Breast epithelium (tissue), 4 donors: ENCODE results near the gene PGM2. TPM values are rescaled to one million over a fixed set of nuclear protein-coding genes. Genes with fewer than 3 reads are reported as not detected.

Source experiments
- DNase-seq, 2 donors: peaks; one replicate each; pipeline ENCODE4 v3.0.0-alpha.2; 2019; ENCODE audit warnings: low spot score in 2 of 2
- H3K27ac ChIP-seq, 2 donors: fragments of 200-600 bp; sonication (generic) in 1 of 2; one replicate each; pipeline ENCODE4 v1.5.1; 2016 to 2019; ENCODE audit warnings: mild to moderate bottlenecking in 1 of 2
- H3K27me3 ChIP-seq, 2 donors: fragments of 200-600 bp; sonication (generic) in 1 of 2; one replicate each; pipeline versions ENCODE4 v1.5.1 to v1.6.0; 2017 to 2019; ENCODE audit warnings: control low read depth in 1 of 2, mild to moderate bottlenecking in 1 of 2
- H3K36me3 ChIP-seq: fragments of 200-600 bp; one replicate; pipeline ENCODE4 v1.5.1; 2019
- H3K4me1 ChIP-seq, 2 donors: fragments of 200-600 bp; sonication (generic); one replicate each; pipeline ENCODE4 v1.5.1; 2016 to 2019; ENCODE audit warnings: control low read depth in 1 of 2
- H3K4me3 ChIP-seq, 3 donors: fragments of 200-600 bp; sonication (generic); 1 replicate in 2 of 3; 2 replicates in 1 of 3; pipeline ENCODE4 v1.5.1; 2016 to 2019; ENCODE audit warnings: mild to moderate bottlenecking in 3 of 3, moderate library complexity in 2 of 3
- H3K9me3 ChIP-seq, 2 donors: fragments of 200-600 bp; sonication (generic) in 1 of 2; one replicate each; pipeline ENCODE4 v1.5.1; 2016 to 2019; ENCODE audit warnings: control low read depth in 1 of 2
- POLR2A ChIP-seq: fragments of 450-650 bp; IDR thresholded peaks from one replicate; pipeline ENCODE4 v1.6.1; 2016; ENCODE audit warnings: antibody characterized with exemption, mild to moderate bottlenecking, moderate library complexity
- POLR2AphosphoS5 ChIP-seq, 3 donors: sonication (generic); formaldehyde crosslinking; IDR thresholded peaks; one replicate each; pipeline ENCODE4 v1.6.1; 2017; ENCODE audit warnings: antibody characterized with exemption in 3 of 3
- intact Hi-C: fragments of 100-400 bp; cut with DNase I; formaldehyde crosslinking; loops from one replicate; pipeline ENCODE4 v1.15.1; 2023; ENCODE audit warnings: low total_unique reads
- total RNA-seq, 3 donors: library from RNA; depleted of rRNA; stranded (reverse); fragments of >200 nt; gene quantifications; one replicate each; pipeline ENCODE4 v1.1.0, GENCODE V29; 2016
- TF ChIP-seq, protein P1 (sequence below), 3 donors: fragments of 450-650 bp; IDR thresholded peaks; one replicate each; pipeline ENCODE4 v1.5.1; 2016 to 2017; ENCODE audit warnings: antibody characterized with exemption in 3 of 3, mild to moderate bottlenecking in 3 of 3, moderate library complexity in 3 of 3

PGM2 gene
- total RNA-seq, 3 donors from 2014 or later: 11.0 to 26.2 (median 21.3) TPM

DNA sequence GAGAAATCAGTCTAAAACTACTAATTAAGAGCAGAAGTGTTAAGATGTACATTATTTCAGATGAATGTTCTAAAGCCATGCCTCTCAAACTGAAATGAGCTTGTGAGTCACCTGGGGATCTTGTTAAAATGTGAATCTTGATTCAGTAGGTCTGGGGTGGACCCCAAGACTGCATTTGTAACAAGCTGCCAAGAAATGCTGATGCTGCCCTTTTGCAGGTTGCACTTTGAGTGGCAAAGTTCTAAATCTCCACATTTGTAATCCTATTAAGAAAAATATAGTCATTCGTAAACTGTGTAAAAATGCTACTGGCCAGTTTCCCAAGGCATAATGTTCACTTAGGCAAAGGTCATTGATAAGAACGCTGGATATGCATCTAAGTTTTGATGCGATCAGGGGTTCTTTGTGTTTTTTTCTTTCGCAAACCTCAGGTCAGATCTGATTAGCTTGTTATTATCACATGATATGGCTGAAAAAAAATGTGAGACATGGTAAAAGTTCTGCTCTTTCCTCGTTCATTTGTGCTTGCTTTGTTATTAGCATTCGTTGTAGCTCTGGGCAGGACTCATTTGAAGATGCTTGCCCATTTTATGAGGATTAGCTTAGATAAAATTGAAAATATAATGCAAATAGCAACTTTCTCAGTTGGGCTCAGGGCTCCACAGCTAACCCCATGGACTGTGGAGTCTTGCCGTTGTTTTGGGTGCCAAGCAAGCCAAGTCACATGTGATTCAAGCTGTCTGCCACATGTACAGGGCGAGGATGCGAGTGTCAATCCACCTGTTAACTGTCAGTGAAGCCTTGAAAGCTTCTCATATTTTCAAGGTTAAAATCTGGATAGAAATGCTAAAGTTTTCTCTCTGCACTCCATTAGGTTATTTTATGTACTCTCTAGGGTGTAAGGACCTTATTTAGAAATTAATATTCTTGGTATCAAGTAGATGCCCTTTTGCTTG, 76.5 kb downstream of the PGM2 start:
- H3K4me3 ChIP-seq: no peak overlapping the region
- no peaks in the 10 kb centered on the region for H3K36me3 ChIP-seq
- DNase-seq: no peak
- no peak overlapping the region for H3K27ac ChIP-seq
- H3K4me1 ChIP-seq: no peaks in the 10 kb centered on the region
- TF ChIP-seq POLR2A: no peak
- TF ChIP-seq POLR2AphosphoS5 (IDR thresholded peaks at IDR 0.05): no peak
- TF ChIP-seq, protein P1, sequence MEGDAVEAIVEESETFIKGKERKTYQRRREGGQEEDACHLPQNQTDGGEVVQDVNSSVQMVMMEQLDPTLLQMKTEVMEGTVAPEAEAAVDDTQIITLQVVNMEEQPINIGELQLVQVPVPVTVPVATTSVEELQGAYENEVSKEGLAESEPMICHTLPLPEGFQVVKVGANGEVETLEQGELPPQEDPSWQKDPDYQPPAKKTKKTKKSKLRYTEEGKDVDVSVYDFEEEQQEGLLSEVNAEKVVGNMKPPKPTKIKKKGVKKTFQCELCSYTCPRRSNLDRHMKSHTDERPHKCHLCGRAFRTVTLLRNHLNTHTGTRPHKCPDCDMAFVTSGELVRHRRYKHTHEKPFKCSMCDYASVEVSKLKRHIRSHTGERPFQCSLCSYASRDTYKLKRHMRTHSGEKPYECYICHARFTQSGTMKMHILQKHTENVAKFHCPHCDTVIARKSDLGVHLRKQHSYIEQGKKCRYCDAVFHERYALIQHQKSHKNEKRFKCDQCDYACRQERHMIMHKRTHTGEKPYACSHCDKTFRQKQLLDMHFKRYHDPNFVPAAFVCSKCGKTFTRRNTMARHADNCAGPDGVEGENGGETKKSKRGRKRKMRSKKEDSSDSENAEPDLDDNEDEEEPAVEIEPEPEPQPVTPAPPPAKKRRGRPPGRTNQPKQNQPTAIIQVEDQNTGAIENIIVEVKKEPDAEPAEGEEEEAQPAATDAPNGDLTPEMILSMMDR (IDR thresholded peaks at IDR 0.05): no peak
- intact Hi-C loops: loop anchor here (2.0 kb wide), 1 partner anchor 52 kb away; no protein-coding TSS in a partner anchor
- no peaks in the 10 kb centered on the region for H3K9me3 ChIP-seq
- no peaks in the 10 kb centered on the region for H3K27me3 ChIP-seq

DNA sequence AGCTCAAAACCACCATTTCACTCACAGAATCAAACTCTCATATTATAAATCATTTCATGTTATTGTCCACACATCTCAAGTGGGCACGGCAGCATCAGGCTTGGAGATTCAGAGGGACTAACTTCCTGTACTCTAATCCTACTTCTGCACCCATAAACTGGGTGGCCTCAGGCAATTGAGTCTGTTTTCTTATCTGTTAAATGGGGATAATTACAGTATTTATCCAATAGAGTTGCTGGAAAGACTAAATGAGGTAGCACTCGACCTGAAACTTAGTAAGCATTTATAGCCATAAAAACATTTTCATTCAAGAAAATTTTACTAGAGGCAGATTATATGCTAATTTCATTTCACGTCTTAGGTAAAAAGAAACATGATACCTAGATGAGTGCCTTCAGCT, 77.4 kb downstream of the PGM2 start:
- intact Hi-C loops: loop anchor here (2.0 kb wide), 1 partner anchor 51 kb away; no protein-coding TSS in a partner anchor
- H3K4me1 ChIP-seq: no peaks in the 10 kb centered on the region
- DNase-seq: no peak

DNA sequence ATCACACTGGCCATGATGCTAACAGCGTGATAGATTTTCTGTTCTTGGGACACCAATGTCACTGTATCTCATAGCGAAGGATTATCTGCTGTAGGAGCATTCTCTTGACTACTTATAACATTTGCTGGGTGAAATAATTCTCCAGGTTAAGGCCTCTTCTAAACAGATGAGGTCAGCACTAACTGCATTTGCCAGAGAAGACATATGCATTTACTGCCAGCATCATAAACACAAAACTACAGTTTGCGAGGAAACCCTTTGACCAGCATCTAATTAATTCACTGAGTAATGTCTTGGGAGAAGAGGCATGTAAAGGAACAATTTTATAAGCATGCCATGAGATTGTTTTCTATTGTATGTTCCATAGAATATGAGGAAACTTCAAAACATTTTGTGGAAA, 78.3 kb downstream of the PGM2 start:
- H3K4me1 ChIP-seq: no peaks in the 10 kb centered on the region
- no peaks in the 10 kb centered on the region for H3K36me3 ChIP-seq
- intact Hi-C loops: no loop called here
- no peak for DNase-seq
- no peak overlapping the region for H3K27ac ChIP-seq
- H3K4me3 ChIP-seq: no peak overlapping the region
- H3K9me3 ChIP-seq: no peaks in the 10 kb centered on the region
- TF ChIP-seq, protein P1 (IDR thresholded peaks at IDR 0.05): no peak
- TF ChIP-seq POLR2AphosphoS5 (IDR thresholded peaks at IDR 0.05): no peak
- no peak for TF ChIP-seq POLR2A
- no peaks in the 10 kb centered on the region for H3K27me3 ChIP-seq

More for the DNA sequence above, 77.4 kb downstream of the PGM2 start:
- Histone ChIP-seq H3K4me3 (no peak overlapping the region), H3K36me3 (no peaks in the 10 kb centered on the region), H3K27me3 (no peaks in the 10 kb centered on the region), H3K9me3 (no peaks in the 10 kb centered on the region), H3K27ac (no peak overlapping the region)
- no peak for TF ChIP-seq POLR2AphosphoS5 (IDR thresholded peaks at IDR 0.05)

DNA sequence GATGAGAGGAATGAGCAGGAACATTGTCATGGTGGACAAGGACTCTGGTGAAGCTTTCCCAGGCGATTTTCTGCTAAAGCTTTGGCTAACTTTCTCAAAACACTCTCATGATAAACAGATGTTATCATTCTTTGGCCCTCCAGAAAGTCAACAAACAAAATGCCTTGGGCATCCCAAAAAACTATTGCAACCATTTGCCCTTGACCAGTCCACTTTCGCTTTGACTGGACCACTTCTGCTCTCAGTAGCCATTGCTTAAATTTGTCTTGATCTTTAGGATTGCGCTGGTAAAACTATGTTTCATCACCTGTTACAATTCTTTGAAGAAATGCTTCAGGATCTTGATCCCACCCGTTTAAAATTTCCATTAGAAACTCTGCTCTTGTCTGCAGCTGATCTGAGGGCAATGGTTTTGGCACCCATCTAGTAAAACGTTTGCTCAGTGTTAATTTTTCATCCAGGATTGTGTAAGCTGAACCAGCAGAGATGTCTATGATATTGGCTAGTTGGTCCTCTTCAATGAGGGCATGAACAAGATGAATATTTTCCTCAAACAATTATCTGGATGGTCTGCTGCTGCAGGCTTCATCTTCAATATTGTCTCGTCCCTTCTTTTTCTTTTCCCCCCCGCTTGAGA, 79.2 kb downstream of the PGM2 start:
- intact Hi-C loops: no loop called here

DNA sequence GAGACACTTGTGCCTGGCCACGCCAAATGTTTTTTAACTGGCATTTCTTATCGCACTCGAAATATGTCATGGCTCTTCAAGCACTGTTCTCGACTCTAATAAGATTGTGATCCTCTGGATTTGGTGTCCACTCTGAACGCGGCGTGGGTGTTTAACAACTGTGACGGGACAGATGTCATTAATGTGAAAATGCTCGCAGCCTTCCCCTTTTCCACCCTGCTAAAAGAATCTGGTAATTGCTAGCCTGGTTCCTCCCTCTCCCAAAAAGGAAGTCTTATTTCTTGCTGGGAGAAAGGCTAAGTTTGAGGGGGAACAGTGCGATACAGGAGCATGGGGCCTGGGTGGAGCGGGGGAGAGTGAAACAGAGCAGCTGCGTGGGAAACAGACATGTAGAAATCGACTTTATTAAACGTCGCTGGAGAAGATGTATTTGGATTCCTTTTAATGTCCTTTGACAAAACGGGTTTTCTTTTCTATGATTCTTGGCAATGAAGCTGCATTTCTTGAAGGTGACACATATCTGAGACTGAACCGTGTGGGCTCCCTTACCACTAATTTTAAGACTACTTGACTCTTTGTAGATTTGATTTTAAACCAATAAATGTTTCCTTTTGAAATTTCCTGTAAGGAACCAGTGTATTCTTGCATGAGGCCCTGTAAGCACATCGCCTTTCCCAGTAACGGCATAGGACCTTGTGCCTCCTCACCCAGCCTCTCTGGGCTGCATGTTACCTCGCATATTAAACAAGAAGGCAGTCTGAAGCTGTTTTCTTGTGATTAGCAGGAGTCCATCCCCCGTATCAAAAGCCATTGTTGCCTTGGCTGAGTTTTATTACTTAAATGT, 82.2 kb downstream of the PGM2 start:
- TF ChIP-seq POLR2AphosphoS5 (IDR thresholded peaks at IDR 0.05): no peak
- TF ChIP-seq, protein P1 (IDR thresholded peaks at IDR 0.05): no peak
- TF ChIP-seq POLR2A: no peak
- no peaks in the 10 kb centered on the region for H3K27me3 ChIP-seq
- H3K36me3 ChIP-seq: no peaks in the 10 kb centered on the region
- H3K9me3 ChIP-seq: no peaks in the 10 kb centered on the region
- intact Hi-C loops: no loop called here
- H3K27ac ChIP-seq: peak overlapping the region; percentile 14 to 37
- no peak for DNase-seq
- H3K4me3 ChIP-seq: peak overlapping the region in 1 of 3 donors; percentile 39
- H3K4me1 ChIP-seq: no peaks in the 10 kb centered on the region

More for the DNA sequence above, 79.2 kb downstream of the PGM2 start:
- H3K27me3 ChIP-seq: no peaks in the 10 kb centered on the region
- no peak overlapping the region for H3K27ac ChIP-seq
- no peaks in the 10 kb centered on the region for H3K36me3 ChIP-seq
- no peaks in the 10 kb centered on the region for H3K4me1 ChIP-seq
- no peak overlapping the region for H3K4me3 ChIP-seq
- DNase-seq: no peak
- no peak for TF ChIP-seq POLR2A
- no peak for TF ChIP-seq POLR2AphosphoS5 (IDR thresholded peaks at IDR 0.05)
- TF ChIP-seq, protein P1 (IDR thresholded peaks at IDR 0.05): no peak
- H3K9me3 ChIP-seq: no peaks in the 10 kb centered on the region
